GM12864 (cell line): ENCODE data around the gene SFMBT1.

ENCODE experiments used
- DNase-seq: peaks from one replicate; pipeline ENCODE4 v3.0.0-alpha.2; 2011; ENCODE audit warnings: low read depth
- H3K4me3 ChIP-seq: 2 replicates; pipeline ENCODE4 v1.5.1; 2011; ENCODE audit warnings: mild to moderate bottlenecking, low read depth, low read length, control low read depth
- CTCF ChIP-seq: IDR thresholded peaks from 2 replicates; pipeline ENCODE4 v1.5.1; 2011; ENCODE audit warnings: low read depth, mild to moderate bottlenecking, moderate library complexity, low read length, control low read depth, inconsistent platforms; ENCODE audit errors: missing control alignments

The SFMBT1 gene

GRCh38 chr3:52874160-52874701 lies 171.6 kb downstream of the SFMBT1 start:
- no peak for TF ChIP-seq CTCF
- no peak for DNase-seq
- no peak overlapping the region for H3K4me3 ChIP-seq

DNA sequence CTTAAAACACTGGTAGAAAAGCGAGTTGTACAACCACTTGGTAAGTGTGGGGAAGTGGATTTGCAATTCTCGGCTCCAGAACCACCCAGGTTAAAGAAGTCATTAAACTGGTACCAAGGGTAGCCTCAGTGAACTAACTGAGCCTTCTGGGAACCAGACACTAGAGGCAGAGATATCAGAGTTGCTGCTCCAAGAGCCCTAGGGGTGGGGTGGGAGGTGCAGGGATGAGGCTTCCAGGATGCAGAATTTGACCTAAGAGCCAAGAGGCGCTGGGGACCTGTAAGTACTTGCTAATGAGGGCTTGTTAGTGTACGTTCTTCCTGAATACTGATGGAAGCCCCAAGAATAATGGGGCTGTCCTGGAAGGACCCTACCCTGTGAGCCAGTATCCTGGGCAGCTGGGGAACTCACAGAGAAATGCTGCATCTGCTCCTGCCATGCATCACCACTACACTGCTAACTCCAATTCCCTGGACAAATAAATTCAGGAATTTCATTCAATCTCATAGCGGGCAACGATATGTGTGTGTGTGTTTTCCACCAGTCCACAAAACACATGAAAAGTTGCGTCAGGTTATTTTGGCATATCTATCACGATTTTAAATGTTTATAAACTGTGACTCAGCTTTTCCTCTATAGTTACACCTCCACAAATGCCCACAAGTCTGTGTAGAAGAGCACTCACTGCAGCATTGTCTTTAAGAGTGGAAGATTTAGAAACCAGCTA lies 172.3 kb downstream of the SFMBT1 start:
- no peak for TF ChIP-seq CTCF
- no peak for DNase-seq

DNA sequence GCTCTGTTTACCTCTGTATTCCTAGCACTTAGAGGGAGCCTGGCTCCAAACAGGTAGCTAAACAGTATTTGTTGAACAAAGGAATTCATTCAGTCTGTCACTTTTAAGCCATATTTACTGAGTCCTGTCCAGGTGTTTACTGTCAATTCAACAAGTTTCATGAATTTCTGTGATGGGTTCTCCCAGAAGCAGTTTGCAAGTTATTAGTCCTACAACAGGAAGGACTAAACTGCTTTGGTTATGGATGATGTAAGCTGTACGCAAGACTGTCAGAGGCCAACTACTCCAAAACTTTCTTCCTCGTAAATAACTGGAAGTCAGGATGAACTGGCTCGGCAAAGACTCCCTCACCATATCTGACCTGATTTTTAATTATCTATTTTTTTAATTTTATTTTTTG lies 173.6 kb downstream of the SFMBT1 start:
- no peak for DNase-seq
- no peak for TF ChIP-seq CTCF
- H3K4me3 ChIP-seq, result no peak overlapping the region

More for the DNA sequence above, 172.3 kb downstream of the SFMBT1 start:
- H3K4me3 ChIP-seq, result no peak overlapping the region

DNA sequence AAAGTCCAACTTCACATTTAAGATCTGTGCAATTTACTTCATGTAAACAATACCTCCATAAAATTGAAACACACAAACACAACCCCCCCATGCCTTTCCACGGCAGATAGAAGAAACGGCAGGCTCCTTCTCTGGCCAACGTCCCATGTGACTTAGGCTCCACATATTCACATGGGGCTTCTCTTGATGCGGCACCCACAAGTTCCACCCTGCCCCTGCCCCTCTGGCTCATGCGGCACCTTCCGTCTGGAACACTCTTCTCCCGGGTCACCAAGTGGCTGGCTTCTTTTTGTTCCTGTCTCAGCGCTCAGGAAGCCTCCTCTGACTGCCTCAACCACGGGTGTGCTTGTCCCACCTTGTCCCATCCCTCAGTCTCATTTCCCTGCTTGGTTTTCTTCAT lies 174.1 kb downstream of the SFMBT1 start:
- no peak for TF ChIP-seq CTCF
- no peak overlapping the region for H3K4me3 ChIP-seq
- DNase-seq, result no peak

- DNase-seq, result no peak
- no peak for TF ChIP-seq CTCF
- no peak overlapping the region for H3K4me3 ChIP-seq
These were observed 175.4 kb downstream of the SFMBT1 start for GRCh38 chr3:52870471-52870870.

- no peak for TF ChIP-seq CTCF
- no peak for DNase-seq
- H3K4me3 ChIP-seq, result no peak overlapping the region
These were observed 179.4 kb downstream of the SFMBT1 start for GRCh38 chr3:52866427-52866826.

DNA sequence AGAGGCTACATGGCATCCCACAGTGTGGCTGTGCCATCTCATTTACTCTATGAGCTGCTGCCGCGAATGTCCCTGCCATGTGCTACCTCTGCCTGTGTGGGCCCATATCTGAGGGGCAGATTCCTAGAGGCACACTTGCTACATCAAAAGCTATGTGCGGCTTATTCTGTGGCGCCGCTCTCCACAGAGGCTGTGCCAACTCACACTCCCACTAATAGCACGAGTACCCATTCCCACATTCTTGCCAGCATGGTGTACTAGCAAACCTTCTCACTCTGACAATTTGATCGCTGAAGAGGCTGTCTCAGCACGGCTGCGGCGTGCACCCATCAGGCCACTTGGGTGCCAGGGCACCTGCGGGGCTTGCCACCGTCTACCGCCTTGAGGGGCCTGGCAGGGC lies 179.9 kb downstream of the SFMBT1 start:
- no peak overlapping the region for H3K4me3 ChIP-seq
- DNase-seq, result no peak
- no peak for TF ChIP-seq CTCF
